ENCODE measurements around the gene SESN1.
"Not testable (repeated sequence)": the region's sequence is repeated elsewhere in the genome, so short reads cannot be mapped to it uniquely, and the experiment has no call there.

DNA sequence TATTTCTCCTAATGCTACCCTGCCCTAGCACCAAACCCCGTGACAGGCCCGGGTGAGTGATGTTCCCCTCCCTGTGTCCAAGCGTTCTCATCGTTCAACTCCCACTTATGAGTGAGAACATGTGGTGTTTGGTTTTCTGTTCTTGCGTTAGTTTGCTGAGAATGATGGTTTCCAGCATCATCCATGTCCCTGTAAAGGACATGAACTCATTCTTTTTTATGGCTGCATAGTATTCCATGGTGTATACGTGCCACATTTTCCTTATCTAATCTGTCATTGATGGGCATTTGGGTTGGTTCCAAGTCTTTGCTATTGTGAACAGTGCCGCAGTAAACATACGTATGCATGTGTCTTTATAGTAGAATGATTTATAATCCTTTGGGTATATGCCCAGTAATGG, 15.0 kb upstream of the SESN1 start:
- not testable (repeated sequence) for TF ChIP-seq CTCF, POLR2A (IDR thresholded peaks at IDR 0.05)
